H1 (cell line): ENCODE measurements around the gene NAALADL1. TPM values are rescaled to one million over a fixed set of nuclear protein-coding genes. Genes with fewer than 3 reads are reported as not detected.

Experiments used
- CTCF ChIA-PET: fragments of 300-600 bp; sonication (Branson Sonifier 250); formaldehyde crosslinking; loops from one replicate; lab custom pipeline; 2021; ENCODE audit not compliant: partially characterized antibody; lab: Charles Lee
- POLR2A ChIA-PET: fragments of 300-600 bp; sonication (Branson Sonifier 250); formaldehyde crosslinking; loops from one replicate; lab custom pipeline; 2021; ENCODE audit warnings: inconsistent platforms; ENCODE audit not compliant: partially characterized antibody; lab: Charles Lee
- DNase-seq, 2 experiments: peaks; one replicate each; pipeline versions ENCODE4 v3.0.0 to v3.0.0-alpha.2; 2010 to 2022; ENCODE audit warnings: low spot score in 2 of 2, low read depth in 1 of 2, mixed read lengths in 1 of 2
- FAIRE-seq: peaks from 2 replicates; lab custom pipeline; 2011; peaks lifted over from hg19 to GRCh38; lab: Jason Lieb, UNC
- H2AFZ ChIP-seq: 2 replicates; pipeline ENCODE4 v1.8.1; 2012; ENCODE audit warnings: low read length, inconsistent platforms
- H2AK5ac ChIP-seq: 2 replicates; pipeline ENCODE4 v1.6.1; 2013; ENCODE audit warnings: low read depth, low read length
- H2BK120ac ChIP-seq: replicated peaks from 2 replicates; pipeline ENCODE3; 2013; ENCODE audit warnings: low read depth, low read length, inconsistent platforms
- H2BK12ac ChIP-seq: 2 replicates; pipeline ENCODE4 v1.6.1; 2013; ENCODE audit warnings: low read depth, low read length
- H2BK15ac ChIP-seq: 2 replicates; pipeline ENCODE4 v1.6.1; 2013; ENCODE audit warnings: low read length
- H2BK20ac ChIP-seq: 2 replicates; pipeline ENCODE4 v1.6.1; 2013; ENCODE audit warnings: low read length
- H2BK5ac ChIP-seq: 2 replicates; pipeline ENCODE4 v1.6.1; 2013; ENCODE audit warnings: low read depth, low read length
- H3K14ac ChIP-seq: 2 replicates; pipeline ENCODE4 v1.6.1; 2013; ENCODE audit warnings: inconsistent platforms; ENCODE audit not compliant: insufficient read length
- H3K18ac ChIP-seq: 2 replicates; pipeline ENCODE4 v1.6.1; 2013; ENCODE audit warnings: low read length; ENCODE audit errors: extremely low read depth
- H3K23ac ChIP-seq: 2 replicates; pipeline ENCODE4 v1.6.1; 2013; ENCODE audit warnings: inconsistent platforms; ENCODE audit not compliant: insufficient read length
- H3K23me2 ChIP-seq: 2 replicates; pipeline ENCODE4 v1.6.1; 2013; ENCODE audit warnings: low read depth, low read length
- H3K27ac ChIP-seq: 2 replicates; pipeline ENCODE4 v1.6.1; 2011; ENCODE audit warnings: low read depth, low read length, inconsistent platforms
- H3K27me3 ChIP-seq, 4 experiments: replicated peaks in 1 of 4; 1 replicate in 1 of 4; 2 replicates in 3 of 4; pipeline versions ENCODE4 v1.6.1 to v1.8.1; 2011 to 2013; ENCODE audit warnings: low read length in 3 of 4, mild to moderate bottlenecking in 3 of 4, inconsistent platforms in 2 of 4, mixed read lengths in 2 of 4, moderate library complexity in 1 of 4; ENCODE audit not compliant: control insufficient read depth in 3 of 4, insufficient read depth in 3 of 4; ENCODE audit errors: extremely low read depth in 1 of 4
- H3K36me3 ChIP-seq, 4 experiments: 2 replicates each; pipeline versions ENCODE4 v1.6.1 to v1.8.1; 2011 to 2013; ENCODE audit warnings: mild to moderate bottlenecking in 4 of 4, low read length in 3 of 4, moderate library complexity in 2 of 4, control low read depth in 1 of 4, inconsistent platforms in 1 of 4; ENCODE audit not compliant: insufficient read depth in 4 of 4, control insufficient read depth in 2 of 4
- H3K4ac ChIP-seq: replicated peaks from 2 replicates; pipeline ENCODE3; 2013; ENCODE audit warnings: low read length, low read depth, mixed read lengths, inconsistent platforms; ENCODE audit not compliant: insufficient read length
- H3K4me1 ChIP-seq, 4 experiments: replicated peaks in 1 of 4; 1 replicate in 1 of 4; 2 replicates in 3 of 4; pipeline versions ENCODE4 v1.6.1 to v1.8.1; 2011 to 2013; ENCODE audit warnings: low read length in 3 of 4, inconsistent platforms in 2 of 4, mixed read lengths in 1 of 4; ENCODE audit not compliant: insufficient read depth in 4 of 4, control insufficient read depth in 3 of 4
- H3K4me2 ChIP-seq, 2 experiments: 2 replicates each; pipeline versions ENCODE4 v1.6.1 to v1.8.1; 2011 to 2013; ENCODE audit warnings: low read depth in 2 of 2, low read length in 2 of 2, control low read depth in 1 of 2, inconsistent platforms in 1 of 2, mild to moderate bottlenecking in 1 of 2; ENCODE audit not compliant: insufficient read depth in 1 of 2
- H3K4me3 ChIP-seq, 4 experiments: fragments of 200-600, 300-600 bp in 1 of 4; sonication (generic), shearing (Covaris generic), sonication (Bioruptor Twin) in 1 of 4; 2 replicates each; pipeline versions ENCODE4 v1.5.1 to v1.8.1; 2011 to 2016; ENCODE audit warnings: low read length in 4 of 4, low read depth in 3 of 4, control low read depth in 2 of 4, inconsistent platforms in 2 of 4, mild to moderate bottlenecking in 2 of 4, mixed read lengths in 1 of 4, moderate library complexity in 1 of 4; ENCODE audit not compliant: insufficient read depth in 2 of 4; ENCODE audit errors: extremely low read depth in 1 of 4
- H3K56ac ChIP-seq: replicated peaks from 2 replicates; pipeline ENCODE3; 2013; ENCODE audit warnings: low read depth, mild to moderate bottlenecking, mixed read lengths, low read length, inconsistent platforms; ENCODE audit not compliant: insufficient read length
- H3K79me1 ChIP-seq: 2 replicates; pipeline ENCODE4 v1.6.1; 2013; ENCODE audit warnings: low read depth, low read length, control low read depth
- H3K79me2 ChIP-seq, 2 experiments: 2 replicates each; pipeline versions ENCODE4 v1.6.1 to v1.8.1; 2012 to 2013; ENCODE audit warnings: low read length in 2 of 2, mild to moderate bottlenecking in 2 of 2, inconsistent platforms in 1 of 2; ENCODE audit not compliant: insufficient read depth in 2 of 2, control insufficient read depth in 1 of 2
- H3K9ac ChIP-seq, 4 experiments: replicated peaks in 1 of 4; 1 replicate in 1 of 4; 2 replicates in 3 of 4; pipeline versions ENCODE4 v1.6.1 to v1.8.1; 2011 to 2013; ENCODE audit warnings: low read depth in 3 of 4, low read length in 3 of 4, control low read depth in 2 of 4, mild to moderate bottlenecking in 2 of 4, moderate library complexity in 2 of 4, inconsistent platforms in 1 of 4; ENCODE audit errors: extremely low read depth in 1 of 4
- H3K9me3 ChIP-seq, 2 experiments: 2 replicates each; pipeline versions ENCODE4 v1.6.1 to v1.8.1; 2012 to 2013; ENCODE audit warnings: mild to moderate bottlenecking in 2 of 2, moderate library complexity in 2 of 2, control low read depth in 1 of 2, inconsistent platforms in 1 of 2, low read depth in 1 of 2, low read length in 1 of 2, mixed read lengths in 1 of 2; ENCODE audit not compliant: insufficient read depth in 2 of 2
- H4K20me1 ChIP-seq, 2 experiments: replicated peaks in 1 of 2; 2 replicates each; pipeline versions ENCODE3 to v1.8.1; 2011 to 2013; ENCODE audit warnings: inconsistent platforms in 2 of 2, low read length in 2 of 2, mild to moderate bottlenecking in 1 of 2; ENCODE audit not compliant: insufficient read depth in 2 of 2, control insufficient read depth in 1 of 2
- H4K5ac ChIP-seq: 2 replicates; pipeline ENCODE4 v1.6.1; 2013; ENCODE audit warnings: low read length, low read depth, mixed read lengths, inconsistent platforms; ENCODE audit not compliant: insufficient read length
- H4K8ac ChIP-seq: 2 replicates; pipeline ENCODE4 v1.8.0; 2013; ENCODE audit warnings: mild to moderate bottlenecking, moderate library complexity, low read length, inconsistent platforms; ENCODE audit not compliant: insufficient read depth; ENCODE audit errors: extremely low read depth
- H4K91ac ChIP-seq: replicated peaks from 2 replicates; pipeline ENCODE3; 2013; ENCODE audit warnings: low read length, mixed read lengths, inconsistent platforms; ENCODE audit not compliant: insufficient read length
- ATF2 ChIP-seq: IDR thresholded peaks from 2 replicates; pipeline ENCODE4 v1.6.1; 2012; ENCODE audit warnings: low read length, inconsistent platforms
- CEBPB ChIP-seq: IDR thresholded peaks from 2 replicates; pipeline ENCODE4 v1.6.1; 2012; ENCODE audit warnings: low read depth, low read length
- CHD2 ChIP-seq: IDR thresholded peaks from 2 replicates; pipeline ENCODE4 v1.6.1; 2012; ENCODE audit warnings: low read length, improper control_type of control experiment
- EGR1 ChIP-seq: IDR thresholded peaks from 2 replicates; pipeline ENCODE4 v1.6.1; 2011; ENCODE audit warnings: low read depth, low read length, borderline replicate concordance
- KDM1A ChIP-seq: fragments of 200-600, 300-600 bp; sonication (generic); IDR thresholded peaks from 2 replicates; pipeline ENCODE4 v1.7.1; 2016; ENCODE audit warnings: mild to moderate bottlenecking, low read length, borderline replicate concordance
- MAX ChIP-seq: IDR thresholded peaks from 2 replicates; pipeline ENCODE4 v1.6.1; 2012; ENCODE audit warnings: inconsistent platforms
- POLR2A ChIP-seq, 2 experiments: IDR thresholded peaks; 1 replicate in 1 of 2; 2 replicates in 1 of 2; pipeline ENCODE4 v1.6.1; 2011; ENCODE audit warnings: low read depth in 2 of 2, low read length in 2 of 2, mild to moderate bottlenecking in 2 of 2; ENCODE audit errors: control extremely low read depth in 1 of 2
- RAD21 ChIP-seq, 2 experiments: IDR thresholded peaks in 1 of 2; conservative IDR thresholded peaks in 1 of 2; 2 replicates each; pipeline ENCODE4 v1.6.1; 2011; ENCODE audit warnings: low read depth in 2 of 2, low read length in 2 of 2, improper control_type of control experiment in 1 of 2, inconsistent platforms in 1 of 2, mild to moderate bottlenecking in 1 of 2, moderate library complexity in 1 of 2
- RXRA ChIP-seq: IDR thresholded peaks from 2 replicates; pipeline ENCODE4 v1.6.1; 2011; ENCODE audit warnings: low read depth, mild to moderate bottlenecking, low read length, moderate library complexity; ENCODE audit not compliant: insufficient read depth
- SP4 ChIP-seq: IDR thresholded peaks from 2 replicates; pipeline ENCODE4 v1.6.1; 2012; ENCODE audit warnings: low read length, inconsistent platforms
- ZNF274 ChIP-seq: IDR thresholded peaks from 2 replicates; pipeline ENCODE4 v1.7.0; 2012; ENCODE audit warnings: low read length, borderline replicate concordance; ENCODE audit errors: extremely low read depth
- WGBS, 2 experiments: shearing (Covaris generic) in 1 of 2; methylation state at CpG; one replicate each; pipeline versions ENCODE4 v1.1.6 to v1.1.7; 2013 to 2015; ENCODE audit warnings: low lambda C conversion rate in 2 of 2, mixed read lengths in 2 of 2, inconsistent platforms in 1 of 2, low coverage in 1 of 2, missing lambda C conversion rate in 1 of 2; ENCODE audit not compliant: insufficient replicate concordance in 2 of 2, insufficient coverage in 1 of 2, insufficient read length in 1 of 2; ENCODE audit errors: extremely low coverage in 1 of 2, missing lambda C conversion rate in 1 of 2; 5-methylcytosine and 5-hydroxymethylcytosine counted together
- polyA plus RNA-seq, 7 experiments: library from polyadenylated mRNA; depleted of rRNA in 3 of 7; stranded (reverse) in 5 of 7; unstranded in 2 of 7; fragments of >200 nt in 5 of 7; fragments of 200-250 nt in 2 of 7; gene quantifications; 1 replicate in 5 of 7; 2 replicates in 1 of 7; 4 replicates in 1 of 7; pipeline versions ENCODE4 v1.2.1 to v1.2.3, GENCODE V29; 2011 to 2013; ENCODE audit warnings: missing spikeins in 2 of 7, mixed read lengths in 2 of 7
- total RNA-seq: library from RNA; stranded (reverse); fragmentation: NEBNext Ultra II Directional; extraction: Animal tissue kit (Norgen Biotek cat#: 25700); gene quantifications from 2 replicates; pipeline ENCODE4 v1.2.1, GENCODE V29; 2021

Gene NAALADL1
- total and polyA plus RNA-seq, 2 of the 8 experiments (the other 6 are each of a cell fraction or from before 2014, with no cell fraction given), result 7.5 to 9.9 TPM

DNA sequence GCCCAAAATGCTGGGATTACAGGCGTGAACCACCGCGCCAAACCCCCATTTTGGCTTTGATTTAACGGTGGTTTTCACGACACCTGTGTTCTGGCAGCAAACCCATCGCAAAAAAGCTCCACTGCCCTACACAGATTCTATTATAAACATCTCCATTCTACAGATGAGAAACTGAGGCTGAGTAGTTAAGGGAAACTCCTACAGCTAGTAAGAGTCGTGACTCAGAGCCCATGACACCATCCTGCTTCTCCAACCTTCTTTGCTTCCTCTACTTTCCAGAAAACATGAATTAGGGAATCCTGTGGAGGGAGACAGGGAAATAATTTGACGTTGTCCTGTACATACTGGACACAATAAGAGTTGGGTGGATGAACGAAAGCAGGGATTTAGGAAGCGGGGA, 31.5 kb downstream of the NAALADL1 start:
- CTCF ChIA-PET, result interaction anchor here (0.6 to 2.5 kb wide), 8 partner anchors 9 to 179 kb away, joined by 3 to 14 read pairs (median 4); partner anchors contain the start of genes ARL2, BATF2 and TM7SF2
- Histone ChIP-seq H4K8ac (no peak overlapping the region), H4K5ac (no peak overlapping the region), H3K56ac (no peak overlapping the region), H4K20me1 (peaks cover 0 to 2% of the 10 kb centered on the region in 2 experiments), H2BK5ac (peak overlapping the region; percentile 3; the same call in 1 of the 2 replicates), H3K23ac (no peak overlapping the region), H3K23me2 (peaks cover 3% of the 10 kb centered on the region; the same call in 1 of the 2 replicates), H3K79me1 (no peaks in the 10 kb centered on the region), H3K27ac (no peak overlapping the region), H2BK20ac (no peak overlapping the region), H2BK120ac (no peak overlapping the region), H3K4ac (peak overlapping the region; percentile 44), H3K36me3 (peaks cover 0 to 3% (median 1%) of the 10 kb centered on the region in 4 experiments; a peak in 2 of 8 replicates), H3K14ac (no peak overlapping the region), H3K18ac (no peak overlapping the region), H3K4me3 (peak overlapping the region; percentile 31 to 65 (median 58); a peak in 7 of 8 replicates), H3K9ac (no peak overlapping the region), H3K27me3 (no peaks in the 10 kb centered on the region), H2AFZ (peak overlapping the region; percentile 97), H4K91ac (no peak overlapping the region), H2BK15ac (0 out of 2 replicates have a peak overlapping the region, but pooled peaks have one; percentile 24), H3K4me2 (peak overlapping the region; percentile 62 to 88), H2AK5ac (no peak overlapping the region), H3K79me2 (no peaks in the 10 kb centered on the region), H2BK12ac (no peak overlapping the region), H3K9me3 (no peaks in the 10 kb centered on the region), H3K4me1 (peaks cover 0 to 4% (median 2%) of the 10 kb centered on the region in 4 experiments; a peak in 5 of 7 replicates)
- DNase-seq, result no peak
- FAIRE-seq, result no peak
- POLR2A ChIA-PET, result interaction anchor here (0.9 to 2.1 kb wide), 4 partner anchors 14 to 86 kb away, joined by 3 to 8 read pairs (median 4); partner anchors contain the start of genes SAC3D1 and VPS51
- WGBS, 2 experiments, result 68% methylated on average over 10 of the region's 10 CpGs; no CpG with 5 or more reads in 1 of the 2 experiments
- no peak for TF ChIP-seq KDM1A
- TF ChIP-seq SP4, result no peak
- no peak for TF ChIP-seq EGR1
- no peak for TF ChIP-seq ZNF274
- TF ChIP-seq ATF2, result no peak
- TF ChIP-seq CEBPB, result no peak
- TF ChIP-seq POLR2A (IDR thresholded peaks at IDR 0.05; ENCODE audit: control extremely low read depth in 1 of 2, low read depth in 2 of 2, low read length in 2 of 2), result no peak
- TF ChIP-seq CHD2, result no peak
- TF ChIP-seq RXRA, result no peak
- no peak for TF ChIP-seq MAX
- TF ChIP-seq RAD21 (IDR thresholded peaks at IDR 0.05 in 1 of 2, conservative IDR thresholded peaks at IDR 0.05 in 1 of 2; ENCODE audit: low read depth in 2 of 2, low read length in 2 of 2), result no peak
